ENCODE measurements around the gene TSC22D1.
"Not testable (repeated sequence)": the region's sequence is repeated elsewhere in the genome, so short reads cannot be mapped to it uniquely, and the experiment has no call there.

The TSC22D1 gene

DNA sequence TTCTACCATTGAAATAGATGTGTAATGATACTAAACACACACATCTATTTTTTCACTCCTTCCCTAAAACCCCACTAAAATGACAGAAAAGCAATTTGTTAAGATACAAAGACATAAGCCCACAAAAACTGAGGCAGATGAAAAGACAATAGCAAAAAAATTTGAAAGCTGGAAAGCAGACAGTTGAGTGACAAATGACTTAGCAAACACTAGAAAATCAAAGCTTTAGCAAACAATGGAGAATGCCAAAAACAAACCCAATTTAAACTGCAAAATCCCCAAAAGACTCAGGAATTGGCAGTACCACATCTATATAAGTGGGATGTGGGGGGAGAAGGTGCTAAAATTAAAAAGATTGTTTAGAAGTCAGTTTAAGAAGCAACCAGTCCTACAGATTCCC, 9.5 kb downstream of the TSC22D1 start:
- no peak for DNase-seq

DNA sequence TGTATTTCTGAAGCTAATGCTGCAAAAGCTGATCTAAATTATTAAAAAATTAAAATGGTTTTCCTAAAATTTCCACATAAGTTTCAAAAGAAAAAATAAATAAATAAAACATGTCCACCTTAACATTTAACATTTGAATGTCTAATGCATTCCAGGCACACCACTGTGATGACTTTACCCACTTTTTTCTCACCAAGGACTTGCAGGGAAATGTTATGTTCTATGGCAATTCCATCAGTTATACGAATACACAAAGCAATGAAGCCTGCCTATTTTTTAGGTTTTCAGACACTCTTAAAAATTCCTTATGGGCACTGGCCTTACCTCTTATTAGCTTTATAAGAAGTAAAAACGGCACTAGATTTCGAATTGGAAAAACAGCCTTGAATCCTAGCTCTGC, 10.2 kb downstream of the TSC22D1 start:
- no peak for DNase-seq

DNA sequence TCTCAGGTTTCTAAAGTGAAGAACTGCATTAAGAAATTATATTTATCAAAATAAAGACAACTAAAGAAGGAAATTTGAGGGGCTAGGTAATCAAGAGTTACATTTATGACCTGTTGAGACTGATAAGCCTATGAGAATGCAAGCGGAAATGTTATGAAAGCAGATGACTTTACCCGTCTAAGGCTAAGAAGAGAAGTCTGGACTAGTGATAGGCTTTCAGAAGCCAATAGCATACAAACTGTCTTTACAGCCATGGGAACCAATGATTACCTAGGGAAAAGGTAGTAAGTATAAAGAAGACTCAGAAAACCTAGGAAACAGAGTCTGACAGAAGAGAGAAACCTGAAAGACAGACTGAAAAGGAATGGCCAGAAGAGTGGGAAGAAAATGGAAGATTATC, 11.2 kb downstream of the TSC22D1 start:
- no peak for DNase-seq

DNA sequence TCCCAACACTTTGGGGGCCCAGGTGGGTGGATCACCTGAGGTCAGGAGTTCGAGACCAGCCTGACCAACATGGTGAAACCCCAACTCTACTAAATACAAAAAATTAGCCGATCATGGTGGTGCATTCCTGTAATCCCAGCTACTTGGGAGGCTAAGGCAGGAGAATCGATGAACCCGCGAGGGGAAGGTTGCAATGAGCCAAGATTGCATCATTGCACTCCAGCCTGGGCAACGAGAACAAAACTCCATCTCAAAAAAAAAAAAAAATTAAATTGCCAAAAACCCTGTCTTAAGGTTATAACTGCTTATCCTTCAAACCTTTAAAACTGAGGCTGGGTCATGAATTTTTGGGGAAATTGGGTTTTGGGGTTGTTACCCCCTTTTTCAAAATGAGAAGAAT, 13.3 kb downstream of the TSC22D1 start:
- not testable (repeated sequence) for DNase-seq

DNA sequence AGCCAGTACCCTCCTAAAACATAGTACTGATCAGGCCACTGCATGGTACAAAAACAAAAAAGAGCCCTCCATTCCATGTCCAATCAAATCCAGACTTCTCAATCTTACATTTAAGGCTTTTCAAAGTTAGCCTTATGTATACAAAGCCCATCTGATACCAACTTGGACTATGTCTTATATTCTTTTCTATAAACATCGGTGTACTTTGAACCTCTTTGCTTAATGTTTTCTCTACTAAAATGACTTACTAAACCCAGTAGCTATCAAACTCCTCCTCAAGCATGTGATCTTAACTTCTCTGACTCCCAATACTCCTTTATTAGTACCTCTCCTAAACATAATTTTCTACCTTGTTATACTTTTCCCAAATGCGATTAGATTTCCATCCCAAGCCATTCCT, 14.8 kb downstream of the TSC22D1 start:
- DNase-seq, result no peak

DNA sequence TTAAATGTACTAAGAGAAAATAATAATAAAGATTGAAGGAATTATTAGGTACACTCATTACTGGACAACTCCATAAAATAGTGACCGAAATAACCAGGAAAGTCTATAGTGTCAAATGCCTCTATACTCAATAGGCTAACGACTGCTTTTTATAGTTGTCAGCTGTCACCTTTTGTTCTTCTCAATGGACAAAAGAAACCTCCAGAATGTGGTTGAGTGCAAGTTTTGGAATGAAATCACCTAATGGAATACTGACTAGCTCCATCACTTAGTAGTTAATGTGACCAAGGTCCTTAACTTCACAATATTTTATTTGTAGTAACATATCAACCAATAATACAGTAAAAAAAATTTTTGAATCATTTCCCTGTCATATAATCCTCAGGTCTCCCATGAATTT, 18.1 kb downstream of the TSC22D1 start:
- no peak for DNase-seq

DNA sequence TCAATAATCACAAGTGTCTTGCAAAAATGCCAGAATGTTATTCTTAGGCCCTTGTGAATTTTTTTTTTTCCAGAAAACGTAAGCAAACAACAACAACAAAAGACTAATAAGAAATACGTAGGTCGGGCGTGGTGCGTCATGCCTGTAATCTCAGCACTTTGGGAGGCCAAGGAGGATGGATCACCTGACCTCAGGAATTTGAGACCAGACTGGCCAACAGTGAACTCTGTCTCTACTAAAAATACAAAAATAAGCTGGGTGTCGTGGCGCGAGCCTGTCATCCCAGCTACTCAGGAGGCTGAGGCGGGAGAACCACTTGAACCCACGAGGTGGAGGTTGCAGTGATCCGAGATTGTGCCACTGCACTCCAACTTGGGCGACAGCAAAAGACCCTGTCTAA, 20.9 kb downstream of the TSC22D1 start:
- no peak for DNase-seq

DNA sequence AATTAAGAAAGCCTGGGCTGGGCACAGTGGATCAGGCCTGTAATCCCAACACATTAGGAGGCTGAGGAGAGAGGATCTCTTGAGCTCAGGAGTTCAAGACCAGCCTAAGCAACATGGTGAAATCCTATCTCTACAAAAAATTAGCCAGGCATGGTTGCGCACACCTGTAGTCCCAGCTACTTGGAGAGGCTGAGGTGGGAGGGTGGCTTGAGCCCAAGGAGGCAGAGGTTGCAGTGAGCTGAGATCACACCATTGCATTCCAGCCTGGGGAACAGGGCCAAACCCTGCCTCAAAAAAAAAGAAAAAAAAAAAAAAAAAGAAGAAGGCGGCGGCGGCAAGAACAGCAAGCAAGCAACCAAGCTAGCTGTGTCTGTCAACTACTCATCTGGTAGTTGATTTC, 26.7 kb downstream of the TSC22D1 start:
- no peak for DNase-seq

DNA sequence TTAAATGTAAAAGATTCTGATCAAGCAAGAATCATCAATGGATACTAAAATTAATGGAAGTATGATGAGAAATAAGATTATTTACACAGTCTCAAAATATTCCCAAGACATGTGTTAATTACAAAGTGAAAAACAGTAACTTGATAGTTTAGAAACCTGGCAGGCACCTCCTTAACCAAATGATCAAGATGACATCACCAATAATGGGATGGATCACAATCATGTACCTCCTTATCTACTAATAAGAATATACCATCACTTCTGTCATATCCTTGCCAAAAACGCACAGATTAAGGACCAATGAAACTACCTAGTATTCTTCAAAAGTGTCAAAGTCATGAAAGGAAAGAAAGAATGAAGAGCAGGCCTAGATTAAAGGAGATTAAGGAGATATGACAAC, 30.0 kb downstream of the TSC22D1 start:
- DNase-seq, result no peak

DNA sequence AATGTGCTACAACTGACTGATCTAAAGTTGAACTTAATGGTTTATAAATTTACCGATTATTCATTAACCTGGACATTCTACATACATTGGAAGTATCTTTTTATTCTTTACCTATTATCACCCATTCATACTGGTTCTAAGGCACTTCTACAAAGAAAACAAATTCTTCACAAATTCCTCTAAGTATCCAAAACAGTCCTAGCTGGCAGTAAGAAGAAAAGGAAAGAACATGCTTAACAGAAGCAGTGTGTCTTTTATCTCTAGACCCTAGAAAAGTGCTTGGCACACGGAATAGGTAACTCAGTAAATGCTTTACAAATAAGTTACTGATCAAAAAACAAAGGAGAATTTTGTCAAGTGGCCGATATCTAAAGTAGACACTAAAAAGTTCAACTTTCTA, 32.8 kb downstream of the TSC22D1 start:
- DNase-seq, result no peak

DNA sequence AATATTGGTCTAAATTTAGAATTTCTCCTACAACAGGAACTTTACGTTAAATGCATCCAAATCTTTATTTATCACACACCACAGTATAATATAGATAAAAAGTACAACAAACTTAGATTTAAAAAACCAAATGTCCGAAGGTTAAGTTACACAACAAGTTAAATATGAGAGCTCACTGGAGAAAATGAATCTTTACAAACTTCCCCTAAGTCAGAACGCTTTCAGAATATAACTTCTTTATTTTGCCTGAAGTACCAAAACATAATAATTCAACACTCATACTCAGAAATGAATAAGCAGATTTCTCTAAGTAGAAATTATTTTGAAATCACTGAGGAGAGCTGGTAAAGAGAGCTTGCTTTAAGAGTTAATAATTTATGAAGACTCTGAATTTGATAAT, 33.8 kb downstream of the TSC22D1 start:
- no peak for DNase-seq

DNA sequence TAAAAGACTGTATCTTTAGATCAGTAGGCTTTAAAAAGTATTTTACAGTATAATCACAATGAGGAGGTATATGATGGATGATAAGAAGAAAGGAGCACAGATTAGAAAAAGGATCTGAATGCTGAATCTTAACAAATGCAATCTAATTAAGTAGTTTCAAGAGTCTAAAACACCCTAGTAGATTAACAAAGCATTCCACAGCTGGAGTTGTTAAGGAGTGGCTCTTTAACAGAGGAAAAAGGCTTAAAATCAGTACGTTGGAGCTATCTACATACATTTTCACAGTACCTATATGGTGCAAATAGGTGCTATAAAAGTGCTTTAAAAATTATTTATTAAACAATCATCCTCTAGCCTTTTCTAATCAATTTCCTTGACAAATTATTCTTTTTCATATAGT, 34.5 kb downstream of the TSC22D1 start:
- no peak for DNase-seq

DNA sequence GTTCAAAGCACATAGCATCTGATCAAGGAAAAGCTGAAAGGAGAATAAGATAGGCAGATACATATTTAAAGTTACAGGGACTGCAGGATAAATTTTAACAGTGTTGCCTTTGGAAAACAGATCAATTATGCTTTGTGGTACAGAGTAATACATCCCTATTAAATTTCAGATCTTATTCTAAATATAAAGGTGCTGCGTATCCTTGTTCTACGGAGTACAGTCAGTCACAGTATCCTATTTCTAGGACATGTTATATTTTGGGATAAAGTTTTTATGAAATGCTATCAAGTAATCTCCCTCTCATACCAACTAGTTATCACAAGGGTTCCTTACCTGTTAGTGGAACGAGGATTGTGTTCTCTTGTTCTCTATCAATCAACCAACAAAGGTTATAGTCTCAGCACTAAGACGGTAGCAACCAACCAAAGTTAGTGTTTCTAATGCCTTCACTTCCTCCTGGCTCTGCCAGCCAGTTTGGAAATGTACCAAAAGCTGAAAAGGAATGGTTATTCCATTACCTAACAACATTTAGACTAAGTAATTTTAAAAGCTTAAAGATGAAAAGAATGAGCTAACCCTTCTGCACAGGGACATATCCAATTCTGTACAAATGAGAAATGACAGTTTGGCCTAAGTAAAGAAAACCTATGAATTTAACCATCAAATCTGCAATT, 35.2 kb downstream of the TSC22D1 start:
- no peak for DNase-seq

DNA sequence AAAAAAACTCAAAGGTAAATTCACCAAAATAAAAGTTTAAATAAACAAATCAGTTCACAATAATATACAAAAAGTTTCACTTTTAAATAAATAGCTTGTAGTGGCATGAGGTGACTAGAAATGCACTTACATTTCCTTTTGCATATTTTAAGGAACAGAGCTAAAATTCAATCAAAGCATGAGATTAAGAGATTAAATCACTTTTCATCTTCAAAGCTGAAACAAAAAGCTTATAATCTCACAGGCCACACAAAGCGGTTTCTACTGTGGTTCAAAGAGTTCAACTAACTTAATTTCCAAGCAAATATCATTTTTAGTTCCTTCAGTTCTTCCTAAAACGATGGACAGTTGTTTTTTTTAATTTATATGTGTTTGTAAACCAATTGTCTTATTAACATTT, 38.9 kb downstream of the TSC22D1 start:
- DNase-seq, result no peak

DNA sequence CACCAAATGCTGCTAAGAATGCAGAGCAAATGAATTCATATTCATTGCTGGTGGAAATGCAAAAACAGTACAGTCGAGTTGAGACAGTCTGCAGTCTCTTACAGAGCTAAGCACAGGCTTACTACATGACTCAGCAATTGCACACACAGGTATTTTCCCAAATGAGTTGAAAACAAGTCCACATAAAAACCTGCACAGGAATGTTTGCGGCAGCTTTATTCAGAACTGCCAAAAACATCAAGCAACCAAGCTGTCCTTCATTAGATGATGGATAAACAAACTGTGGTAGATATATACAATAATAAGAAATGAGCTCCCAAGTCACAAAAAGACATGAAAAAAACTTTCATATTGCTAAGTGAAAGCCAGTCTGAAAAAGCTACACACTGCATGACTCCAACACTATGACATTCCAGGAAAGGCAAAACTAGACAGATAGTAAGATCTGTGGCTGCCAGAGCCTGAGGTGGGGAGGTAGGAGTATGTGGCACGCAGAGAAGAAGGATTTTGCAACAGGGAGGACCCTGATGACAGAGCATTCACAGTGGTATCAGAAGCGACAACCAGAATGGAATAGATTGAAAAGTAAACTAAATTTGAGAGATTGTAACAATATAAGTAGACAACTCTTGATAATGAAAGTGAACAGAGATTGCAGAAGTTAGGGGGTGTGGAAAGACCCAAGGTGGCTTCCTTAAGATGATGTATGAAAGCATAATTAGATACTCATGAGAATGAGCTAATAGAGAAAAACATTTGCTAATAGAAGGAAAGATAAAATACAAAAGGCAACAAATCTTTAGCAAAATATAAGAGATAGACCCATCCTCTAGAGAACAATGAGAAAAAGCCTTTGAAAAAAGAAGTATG, 52.7 kb downstream of the TSC22D1 start:
- DNase-seq, result no peak

DNA sequence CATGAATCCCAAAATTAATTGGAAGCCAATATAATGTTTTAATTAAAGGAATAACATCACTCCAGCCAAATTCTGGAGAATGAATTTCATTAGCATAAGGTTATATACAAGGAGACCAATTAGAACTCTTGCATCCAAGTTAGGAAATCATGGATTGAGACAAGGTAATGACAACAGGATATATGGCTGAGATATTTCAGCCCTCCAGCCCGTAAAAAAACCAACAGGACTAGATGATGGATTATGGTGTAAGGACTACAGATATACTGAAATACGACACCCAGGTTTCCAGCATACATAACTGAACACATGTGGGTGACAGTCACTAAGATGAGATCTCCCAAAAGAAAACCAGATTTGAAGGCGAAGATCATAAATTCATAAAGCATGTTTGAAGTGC, 56.5 kb downstream of the TSC22D1 start:
- no peak for DNase-seq

DNA sequence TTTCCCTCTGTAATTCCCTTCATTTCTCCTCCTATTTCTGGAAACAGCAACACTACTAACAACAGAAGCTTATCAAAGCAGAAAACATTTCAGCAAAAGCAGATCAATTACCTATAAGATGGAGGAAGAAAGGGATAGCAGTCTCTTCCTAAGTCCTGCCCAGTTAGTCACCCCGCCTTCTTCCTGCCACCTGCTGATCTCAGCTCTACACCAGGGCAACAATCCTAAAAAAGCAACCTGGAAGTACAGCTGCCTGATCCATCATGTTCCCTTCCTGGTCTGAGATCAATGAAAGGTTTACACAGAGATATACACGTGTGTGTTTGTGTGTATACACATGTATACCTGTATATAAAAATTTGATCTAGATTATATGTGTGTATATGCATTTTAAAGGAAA, 59.4 kb downstream of the TSC22D1 start:
- DNase-seq, result no peak

DNA sequence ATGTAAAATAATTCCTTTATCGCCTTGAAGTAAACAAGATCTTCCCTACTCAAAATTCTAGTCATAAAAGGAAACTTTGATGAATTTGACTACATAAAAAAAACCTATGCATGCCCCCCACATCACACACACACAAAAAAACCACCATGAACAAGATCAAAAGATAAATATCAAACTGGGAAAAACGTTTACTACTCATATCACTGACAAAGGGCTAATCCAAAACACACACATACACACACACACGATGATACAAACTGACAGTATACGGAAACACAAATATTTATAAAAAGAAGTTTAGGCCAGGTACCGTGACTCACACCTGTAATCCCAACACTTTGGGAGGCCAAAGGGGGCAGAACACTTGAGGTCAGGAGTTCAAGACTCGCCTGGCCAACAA, 61.9 kb downstream of the TSC22D1 start:
- DNase-seq, result no peak

DNA sequence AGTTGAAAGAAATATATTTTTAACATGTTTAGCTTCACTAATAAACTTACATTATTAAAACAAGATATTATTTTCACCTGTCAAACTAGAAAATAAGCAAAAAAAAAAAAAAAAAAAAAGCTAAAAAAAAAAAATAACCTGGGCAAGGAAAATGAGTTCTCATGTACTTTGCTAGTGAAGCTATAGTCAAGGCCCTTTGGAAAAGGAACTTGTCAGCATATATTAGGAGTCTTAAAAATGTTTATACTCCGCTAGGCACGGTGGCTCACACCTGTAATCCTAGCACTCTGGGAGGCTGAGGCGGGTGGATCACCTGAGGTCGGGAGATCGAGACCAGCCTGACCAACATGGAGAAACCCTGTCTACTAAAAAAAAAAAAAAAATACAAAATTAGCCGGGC, 66.3 kb downstream of the TSC22D1 start:
- not testable (repeated sequence) for DNase-seq

DNA sequence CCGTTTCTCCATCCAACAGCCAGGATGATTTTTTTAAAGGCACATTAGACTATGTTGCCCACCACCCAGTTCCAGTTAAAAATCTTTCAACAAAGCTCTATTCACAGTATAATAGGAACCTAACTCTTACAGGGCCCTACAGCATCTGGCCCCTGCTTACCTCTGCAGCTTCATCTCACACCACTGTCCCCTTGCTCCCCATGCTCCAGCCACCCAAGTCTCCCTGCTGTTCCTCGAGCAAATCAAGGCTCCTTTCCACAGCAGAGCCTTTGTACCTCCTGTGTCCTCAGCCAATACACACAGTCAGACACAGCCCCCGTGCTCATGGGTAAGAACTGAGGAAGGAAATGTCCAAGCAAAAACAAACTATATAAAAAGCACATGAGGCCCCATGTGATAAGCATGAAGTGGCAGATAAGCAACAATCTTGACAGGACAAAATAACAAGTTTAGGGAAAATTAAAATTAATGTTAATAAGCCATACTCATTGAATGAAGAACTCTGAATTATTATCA, 67.5 kb downstream of the TSC22D1 start:
- DNase-seq, result no peak

DNA sequence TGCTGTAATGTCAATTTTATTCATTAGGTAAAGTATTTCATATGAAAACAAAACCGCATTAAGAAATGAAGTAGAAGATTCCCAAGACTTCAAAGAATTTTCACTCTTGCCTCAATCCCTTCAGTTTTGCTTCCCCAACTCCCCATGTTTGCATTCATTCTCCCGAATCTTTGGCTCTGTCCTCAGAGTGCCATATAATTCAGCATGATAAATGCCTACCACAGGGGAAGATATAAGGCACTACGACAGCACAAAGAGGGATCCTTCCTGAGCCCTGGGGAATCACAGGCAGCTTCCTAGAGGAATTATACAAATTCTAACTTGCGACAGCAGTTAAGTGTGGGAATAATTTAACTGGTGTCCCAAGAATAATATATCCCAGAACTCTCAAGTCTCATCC, 68.5 kb downstream of the TSC22D1 start:
- no peak for DNase-seq

DNA sequence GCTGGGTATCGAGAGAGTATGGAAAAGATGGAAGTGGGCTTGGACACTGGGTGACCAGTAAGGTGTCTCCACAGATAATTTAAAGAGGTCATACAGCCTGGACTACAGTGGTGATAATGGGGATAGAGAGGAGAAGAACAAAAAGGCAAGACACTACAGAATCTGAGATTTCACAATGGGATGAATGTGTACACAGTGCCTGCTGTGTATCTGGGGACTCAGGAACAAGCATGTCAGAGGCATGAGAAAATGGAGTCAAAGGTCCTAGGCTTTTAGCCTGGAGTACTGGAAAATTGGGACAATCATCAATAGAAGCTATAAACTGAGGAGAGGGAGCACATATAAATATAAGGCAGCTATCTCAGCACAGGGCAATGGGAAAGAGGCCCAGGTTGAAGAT, 69.4 kb downstream of the TSC22D1 start:
- DNase-seq, result no peak

DNA sequence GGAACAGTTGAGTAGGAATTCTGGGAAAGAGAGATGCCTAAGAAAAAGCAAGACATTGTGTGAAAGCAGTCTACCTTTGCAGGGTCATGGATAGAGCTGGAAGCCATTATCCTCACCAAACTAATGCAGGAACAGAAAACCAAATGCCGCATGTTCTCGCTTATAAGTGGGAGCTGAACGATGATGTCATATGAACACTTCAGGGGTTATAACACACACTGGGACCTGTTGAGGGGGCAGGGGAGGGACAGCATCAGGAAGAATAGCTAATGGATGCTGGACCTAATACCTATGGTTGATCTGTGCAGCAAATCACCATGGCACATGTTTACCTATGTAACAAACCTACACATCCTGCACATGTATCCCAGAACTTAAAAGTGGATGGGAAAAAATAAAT, 69.9 kb downstream of the TSC22D1 start:
- no peak for DNase-seq

DNA sequence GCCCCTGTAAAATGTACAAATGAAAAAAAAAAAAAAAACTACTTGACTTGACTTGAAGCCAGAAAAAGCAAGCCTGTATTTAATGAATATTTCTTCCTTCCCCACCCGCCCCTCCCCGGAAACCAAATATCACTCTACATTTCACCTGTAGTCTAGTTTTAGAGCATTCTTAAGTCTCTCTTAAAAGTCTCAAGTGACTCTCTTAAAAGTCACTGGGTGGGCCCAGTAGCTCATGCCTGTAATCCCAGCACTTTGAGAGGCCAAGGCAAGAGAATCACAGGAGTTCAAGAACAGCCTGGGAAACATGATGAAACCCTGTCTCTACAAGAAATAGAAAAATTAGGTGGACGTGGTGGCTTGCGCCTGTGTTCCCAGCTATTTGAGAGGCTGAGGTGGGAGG, 72.0 kb downstream of the TSC22D1 start:
- no peak for DNase-seq

DNA sequence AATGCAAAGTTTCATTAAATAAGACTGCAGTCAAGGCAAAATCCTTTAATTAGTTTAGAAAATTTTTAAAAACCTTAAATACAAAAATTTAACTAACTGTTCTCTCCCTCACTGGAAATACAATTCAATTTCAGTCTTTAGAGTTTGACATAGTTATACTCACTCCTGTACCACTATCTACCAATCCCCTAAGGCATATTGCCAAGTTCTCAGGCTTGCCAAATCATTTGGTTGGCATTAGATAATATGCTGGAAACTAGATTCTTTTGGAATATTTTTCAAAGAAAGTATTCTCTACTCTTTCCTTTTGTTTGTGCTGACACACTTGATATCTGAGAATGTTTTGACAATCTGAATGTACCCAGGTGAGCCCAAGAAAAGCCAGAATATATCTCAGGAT, 77.2 kb downstream of the TSC22D1 start:
- DNase-seq, result no peak

Measured in activated CD8-positive, alpha-beta memory T cell treated with anti-CD3 and anti-CD28 coated beads, Interleukin-2, amount 50 U/mL, for 4 hours (primary cell).